ENCODE results near the gene NUP62.

Gene NUP62

GRCh38 chr19:49896863-49897621, 32.3 kb downstream of the NUP62 start, which contains the start of gene IL4I1:
TSS of gene IL4I1 (minus strand) at chr19:49896887. CDS start at chr19:49896160, 727 bp downstream.
- Mint-ChIP-seq H3K27me3 (no peaks in the 10 kb centered on the region), H3K27ac (ENCODE audit: low read depth) (peak within 1 kb of the TSS; percentile 98), H3K4me1 (peaks cover 21% of the 10 kb centered on the region), H3K4me3 (peak within 1 kb of the TSS; percentile 69), H3K9me3 (no peaks in the 10 kb centered on the region), H3K36me3 (ENCODE audit: insufficient read depth) (peaks cover 11% of the 10 kb centered on the region)
- ATAC-seq (replicated peaks; ENCODE audit: extremely low read depth, poor library complexity, severe bottlenecking) (peak; percentile 82), DNase-seq (ENCODE audit: low spot score in 2 of 2) (peak; percentile 47 to 73)

- Mint-ChIP-seq H3K9me3 (no peaks in the 10 kb centered on the region), H3K4me3 (no peak overlapping the region), H3K27ac (ENCODE audit: low read depth) (peak overlapping the region; percentile 98), H3K27me3 (no peaks in the 10 kb centered on the region), H3K4me1 (peaks cover 21% of the 10 kb centered on the region), H3K36me3 (ENCODE audit: insufficient read depth) (peaks cover 11% of the 10 kb centered on the region)
- DNase-seq (ENCODE audit: low spot score in 2 of 2) (no peak), ATAC-seq (replicated peaks; ENCODE audit: extremely low read depth, poor library complexity, severe bottlenecking) (no peak)
Measured at GRCh38 chr19:49895566-49896297, 33.6 kb downstream of the NUP62 start.

- H3K36me3 Mint-ChIP-seq (ENCODE audit: insufficient read depth): peaks cover 11% of the 10 kb centered on the region
- no peaks in the 10 kb centered on the region for H3K27me3 Mint-ChIP-seq
- peaks cover 21% of the 10 kb centered on the region for H3K4me1 Mint-ChIP-seq
Measured at GRCh38 chr19:49894879-49895565, 34.3 kb downstream of the NUP62 start.

GRCh38 chr19:49894011-49894664, 35.2 kb downstream of the NUP62 start:
- peaks cover 11% of the 10 kb centered on the region for H3K36me3 Mint-ChIP-seq (ENCODE audit: insufficient read depth)
- H3K27ac Mint-ChIP-seq (ENCODE audit: low read depth): peak overlapping the region; percentile 98
- no peak for ATAC-seq (replicated peaks; ENCODE audit: extremely low read depth, poor library complexity, severe bottlenecking)
- no peaks in the 10 kb centered on the region for H3K9me3 Mint-ChIP-seq
- peaks cover 21% of the 10 kb centered on the region for H3K4me1 Mint-ChIP-seq
- H3K27me3 Mint-ChIP-seq: no peaks in the 10 kb centered on the region
- DNase-seq (ENCODE audit: low spot score in 2 of 2): no peak
- no peak overlapping the region for H3K4me3 Mint-ChIP-seq

More at GRCh38 chr19:49894879-49895565, 34.3 kb downstream of the NUP62 start:
- no peak for ATAC-seq (replicated peaks; ENCODE audit: extremely low read depth, poor library complexity, severe bottlenecking)
- Mint-ChIP-seq H3K27ac (ENCODE audit: low read depth) (peak overlapping the region; percentile 98), H3K9me3 (no peaks in the 10 kb centered on the region), H3K4me3 (no peak overlapping the region)
- no peak for DNase-seq (ENCODE audit: low spot score in 2 of 2)

- no peak overlapping the region for H3K4me3 Mint-ChIP-seq
- peak overlapping the region; percentile 70 for H3K27ac Mint-ChIP-seq (ENCODE audit: low read depth)
- no peak for ATAC-seq (replicated peaks; ENCODE audit: extremely low read depth, poor library complexity, severe bottlenecking)
- H3K27me3 Mint-ChIP-seq: no peaks in the 10 kb centered on the region
- DNase-seq (ENCODE audit: low spot score in 2 of 2): no peak
- H3K4me1 Mint-ChIP-seq: peaks cover 18% of the 10 kb centered on the region
- H3K9me3 Mint-ChIP-seq: no peaks in the 10 kb centered on the region
- H3K36me3 Mint-ChIP-seq (ENCODE audit: insufficient read depth): peaks cover 11% of the 10 kb centered on the region
Measured at GRCh38 chr19:49892716-49893115, 36.6 kb downstream of the NUP62 start.

GRCh38 chr19:49891393-49891792, 37.9 kb downstream of the NUP62 start:
- H3K9me3 Mint-ChIP-seq: no peaks in the 10 kb centered on the region
- DNase-seq (ENCODE audit: low spot score in 2 of 2) (no peak), ATAC-seq (replicated peaks; ENCODE audit: extremely low read depth, poor library complexity, severe bottlenecking) (no peak)
- peaks cover 5% of the 10 kb centered on the region for H3K4me1 Mint-ChIP-seq
- H3K36me3 Mint-ChIP-seq (ENCODE audit: insufficient read depth): peaks cover 4% of the 10 kb centered on the region
- no peak overlapping the region for H3K27ac Mint-ChIP-seq (ENCODE audit: low read depth)
- H3K27me3 Mint-ChIP-seq: no peaks in the 10 kb centered on the region
- H3K4me3 Mint-ChIP-seq: peak overlapping the region; percentile 29

- H3K9me3 Mint-ChIP-seq: no peaks in the 10 kb centered on the region
- H3K36me3 Mint-ChIP-seq (ENCODE audit: insufficient read depth): peaks cover 5% of the 10 kb centered on the region
- H3K4me3 Mint-ChIP-seq: peak overlapping the region; percentile 67
- peak in 1 of 2 donors; percentile 60 for DNase-seq (ENCODE audit: low spot score in 2 of 2)
- no peaks in the 10 kb centered on the region for H3K27me3 Mint-ChIP-seq
- H3K27ac Mint-ChIP-seq (ENCODE audit: low read depth): peak overlapping the region; percentile 78
- ATAC-seq (replicated peaks; ENCODE audit: extremely low read depth, poor library complexity, severe bottlenecking): peak; percentile 79
- H3K4me1 Mint-ChIP-seq: no peaks in the 10 kb centered on the region
Measured at GRCh38 chr19:49890349-49891311, 38.7 kb downstream of the NUP62 start.

- DNase-seq (ENCODE audit: low spot score in 2 of 2) (peak in 1 of 2 donors; percentile 64), ATAC-seq (replicated peaks; ENCODE audit: extremely low read depth, poor library complexity, severe bottlenecking) (peak; percentile 70)
- Mint-ChIP-seq H3K4me3 (peak overlapping the region; percentile 67), H3K9me3 (no peaks in the 10 kb centered on the region), H3K36me3 (ENCODE audit: insufficient read depth) (peaks cover 9% of the 10 kb centered on the region), H3K27ac (ENCODE audit: low read depth) (peak overlapping the region; percentile 78), H3K27me3 (no peaks in the 10 kb centered on the region), H3K4me1 (no peaks in the 10 kb centered on the region)
Measured at GRCh38 chr19:49889687-49890348, 39.5 kb downstream of the NUP62 start.

- Mint-ChIP-seq H3K9me3 (no peaks in the 10 kb centered on the region), H3K4me3 (peak overlapping the region; percentile 40), H3K4me1 (no peaks in the 10 kb centered on the region), H3K36me3 (ENCODE audit: insufficient read depth) (peaks cover 14% of the 10 kb centered on the region), H3K27ac (ENCODE audit: low read depth) (no peak overlapping the region), H3K27me3 (no peaks in the 10 kb centered on the region)
- no peak for ATAC-seq (replicated peaks; ENCODE audit: extremely low read depth, poor library complexity, severe bottlenecking)
- no peak for DNase-seq (ENCODE audit: low spot score in 2 of 2)
Measured at GRCh38 chr19:49889038-49889686, 40.1 kb downstream of the NUP62 start.

- no peaks in the 10 kb centered on the region for H3K27me3 Mint-ChIP-seq
- no peaks in the 10 kb centered on the region for H3K4me1 Mint-ChIP-seq
- H3K36me3 Mint-ChIP-seq (ENCODE audit: insufficient read depth): peaks cover 14% of the 10 kb centered on the region
- DNase-seq (ENCODE audit: low spot score in 2 of 2): no peak
- H3K4me3 Mint-ChIP-seq: peak overlapping the region; percentile 40
- no peaks in the 10 kb centered on the region for H3K9me3 Mint-ChIP-seq
- ATAC-seq (replicated peaks; ENCODE audit: extremely low read depth, poor library complexity, severe bottlenecking): no peak
- no peak overlapping the region for H3K27ac Mint-ChIP-seq (ENCODE audit: low read depth)
Measured at GRCh38 chr19:49888510-49888824, 40.8 kb downstream of the NUP62 start.
